ENCODE measurements around the gene PRKCB.

- TF ChIP-seq CTCF (optimal IDR thresholded peaks at IDR 0.05 in 1 of 3, IDR thresholded peaks at IDR 0.05 in 1 of 3, conservative IDR thresholded peaks at IDR 0.05 in 1 of 3; ENCODE audit: extremely low read depth in 1 of 3, insufficient read depth in 2 of 3, low read length in 3 of 3), result no peak
- TF ChIP-seq EZH2 (IDR thresholded peaks at IDR 0.05; ENCODE audit: low read length), result no peak
Measured at GRCh38 chr16:23869052-23869451, 33.3 kb downstream of the PRKCB start.

All from keratinocyte (primary cell).